Large intestine (tissue), 3 donors: ENCODE results near the gene CARMIL3. TPM values are rescaled to one million over a fixed set of nuclear protein-coding genes. Genes with fewer than 3 reads are reported as not detected.
A peak's percentile ranks its signal among the peaks of the same experiment; 100 is the strongest.

Source experiments
- DNase-seq, 2 donors: peaks; one replicate each; pipeline versions ENCODE4 v3.0.0 to v3.0.0-alpha.2; 2013
- H3K27ac ChIP-seq: one replicate; pipeline ENCODE4 v1.5.1; 2013; ENCODE audit warnings: low read length
- H3K27me3 ChIP-seq: 2 replicates; pipeline ENCODE4 v1.6.1; 2013; ENCODE audit warnings: low read length; ENCODE audit not compliant: control insufficient read depth, insufficient read depth
- H3K36me3 ChIP-seq: 2 replicates; pipeline ENCODE4 v1.6.1; 2013; ENCODE audit warnings: low read length; ENCODE audit not compliant: control insufficient read depth, insufficient read depth
- H3K4me1 ChIP-seq: one replicate; pipeline ENCODE4 v1.6.1; 2013; ENCODE audit warnings: low read length; ENCODE audit not compliant: control insufficient read depth, insufficient read depth
- H3K4me3 ChIP-seq: one replicate; pipeline ENCODE4 v1.5.1; 2013; ENCODE audit warnings: low read length
- H3K9me3 ChIP-seq: one replicate; pipeline ENCODE4 v1.6.1; 2013; ENCODE audit warnings: mild to moderate bottlenecking, low read depth, low read length, moderate library complexity; ENCODE audit not compliant: control insufficient read depth
- WGBS: methylation state at CpG from one replicate; pipeline ENCODE4 v1.1.5; 2013; ENCODE audit warnings: low lambda C conversion rate; ENCODE audit not compliant: insufficient coverage; 5-methylcytosine and 5-hydroxymethylcytosine counted together
- polyA plus RNA-seq: library from polyadenylated mRNA; unstranded; fragments of 120-200 nt; gene quantifications from one replicate; pipeline ENCODE4 v1.2.1, GENCODE V29; 2013

Gene CARMIL3
- polyA plus RNA-seq, 1 donor = 2.4 TPM

GRCh38 chr14:24070285-24071143 is 18.7 kb downstream of the CARMIL3 start:
- Histone ChIP-seq H3K4me1 (peaks cover 53% of the 10 kb centered on the region), H3K36me3 (no peaks in the 10 kb centered on the region), H3K27me3 (no peaks in the 10 kb centered on the region), H3K9me3 (no peaks in the 10 kb centered on the region), H3K27ac (no peak overlapping the region), H3K4me3 (no peak overlapping the region)
- 100% methylated on average over 1 of the region's 10 CpGs for WGBS
- no peak for DNase-seq

- Histone ChIP-seq H3K9me3 (no peaks in the 10 kb centered on the region), H3K27me3 (no peaks in the 10 kb centered on the region), H3K27ac (no peak within 1 kb of the TSS), H3K36me3 (no peaks in the 10 kb centered on the region), H3K4me3 (no peak within 1 kb of the TSS), H3K4me1 (peaks cover 49% of the 10 kb centered on the region)
- no peak for DNase-seq
- WGBS = no CpG with 5 or more reads among the region's 19 CpGs
These were observed 19.4 kb downstream of the CARMIL3 start, which contains the start of gene CPNE6 for GRCh38 chr14:24071144-24071697. TSS of gene CPNE6 (plus strand) at chr14:24071562. CDS start at chr14:24072937, 1,375 bp downstream.

GRCh38 chr14:24071836-24072430 is 20.1 kb downstream of the CARMIL3 start:
- H3K4me3 ChIP-seq = no peak overlapping the region
- H3K4me1 ChIP-seq = peaks cover 42% of the 10 kb centered on the region
- no peaks in the 10 kb centered on the region for H3K9me3 ChIP-seq
- no peak overlapping the region for H3K27ac ChIP-seq
- H3K27me3 ChIP-seq = no peaks in the 10 kb centered on the region
- DNase-seq = no peak
- WGBS = no CpG with 5 or more reads among the region's 12 CpGs
- H3K36me3 ChIP-seq = no peaks in the 10 kb centered on the region

- H3K4me1 ChIP-seq = peaks cover 37% of the 10 kb centered on the region
- no CpG with 5 or more reads among the region's 7 CpGs for WGBS
These were observed 20.6 kb downstream of the CARMIL3 start for GRCh38 chr14:24072436-24072835.

GRCh38 chr14:24072881-24073877 is 21.4 kb downstream of the CARMIL3 start:
- no peaks in the 10 kb centered on the region for H3K27me3 ChIP-seq
- H3K9me3 ChIP-seq = no peaks in the 10 kb centered on the region
- no peak overlapping the region for H3K27ac ChIP-seq
- DNase-seq = no peak
- H3K4me1 ChIP-seq = peaks cover 32% of the 10 kb centered on the region
- no peaks in the 10 kb centered on the region for H3K36me3 ChIP-seq
- WGBS = no CpG with 5 or more reads among the region's 26 CpGs
- H3K4me3 ChIP-seq = no peak overlapping the region

More at GRCh38 chr14:24072436-24072835, 20.6 kb downstream of the CARMIL3 start:
- H3K27ac ChIP-seq = no peak overlapping the region
- H3K9me3 ChIP-seq = no peaks in the 10 kb centered on the region
- no peak overlapping the region for H3K4me3 ChIP-seq
- no peak for DNase-seq
- H3K27me3 ChIP-seq = no peaks in the 10 kb centered on the region
- no peaks in the 10 kb centered on the region for H3K36me3 ChIP-seq

- peak overlapping the region; percentile 66 for H3K27ac ChIP-seq
- peaks cover 2% of the 10 kb centered on the region for H3K27me3 ChIP-seq
- no peaks in the 10 kb centered on the region for H3K9me3 ChIP-seq
- no peak overlapping the region for H3K4me3 ChIP-seq
- H3K4me1 ChIP-seq = peaks cover 32% of the 10 kb centered on the region
- DNase-seq = peak; percentile 65 to 88
- no peaks in the 10 kb centered on the region for H3K36me3 ChIP-seq
- no CpG with 5 or more reads among the region's 11 CpGs for WGBS
These were observed 23.0 kb downstream of the CARMIL3 start for GRCh38 chr14:24074625-24075484.

- Histone ChIP-seq H3K27ac (peak overlapping the region; percentile 66), H3K36me3 (no peaks in the 10 kb centered on the region), H3K4me3 (no peak overlapping the region), H3K9me3 (no peaks in the 10 kb centered on the region), H3K4me1 (peaks cover 36% of the 10 kb centered on the region), H3K27me3 (peaks cover 2% of the 10 kb centered on the region)
- peak in 1 of 2 donors; percentile 64 for DNase-seq
- no CpG with 5 or more reads among the region's 11 CpGs for WGBS
These were observed 23.9 kb downstream of the CARMIL3 start for GRCh38 chr14:24075485-24076301.

- DNase-seq = no peak
- no peak overlapping the region for H3K27ac ChIP-seq
- no peak overlapping the region for H3K4me3 ChIP-seq
- peaks cover 2% of the 10 kb centered on the region for H3K27me3 ChIP-seq
- H3K36me3 ChIP-seq = no peaks in the 10 kb centered on the region
- H3K4me1 ChIP-seq = peaks cover 38% of the 10 kb centered on the region
- WGBS = no CpG with 5 or more reads among the region's 10 CpGs
- H3K9me3 ChIP-seq = no peaks in the 10 kb centered on the region
These were observed 24.4 kb downstream of the CARMIL3 start for GRCh38 chr14:24076302-24076601.

GRCh38 chr14:24077086-24077485 is 25.3 kb downstream of the CARMIL3 start:
- H3K27me3 ChIP-seq = peaks cover 8% of the 10 kb centered on the region
- no peaks in the 10 kb centered on the region for H3K36me3 ChIP-seq
- no peaks in the 10 kb centered on the region for H3K9me3 ChIP-seq
- no CpG with 5 or more reads among the region's 23 CpGs for WGBS
- no peak overlapping the region for H3K4me3 ChIP-seq
- no peak for DNase-seq
- H3K27ac ChIP-seq = no peak overlapping the region
- peaks cover 43% of the 10 kb centered on the region for H3K4me1 ChIP-seq
